GM19193 (cell line): ENCODE measurements around the gene ATP8A2.

Experiments
- POLR2A ChIP-seq: IDR thresholded peaks from 4 replicates; pipeline ENCODE4 v1.6.1; 2011; ENCODE audit not compliant: insufficient read depth, insufficient read length; ENCODE audit errors: extremely low read depth

ATP8A2 gene

DNA sequence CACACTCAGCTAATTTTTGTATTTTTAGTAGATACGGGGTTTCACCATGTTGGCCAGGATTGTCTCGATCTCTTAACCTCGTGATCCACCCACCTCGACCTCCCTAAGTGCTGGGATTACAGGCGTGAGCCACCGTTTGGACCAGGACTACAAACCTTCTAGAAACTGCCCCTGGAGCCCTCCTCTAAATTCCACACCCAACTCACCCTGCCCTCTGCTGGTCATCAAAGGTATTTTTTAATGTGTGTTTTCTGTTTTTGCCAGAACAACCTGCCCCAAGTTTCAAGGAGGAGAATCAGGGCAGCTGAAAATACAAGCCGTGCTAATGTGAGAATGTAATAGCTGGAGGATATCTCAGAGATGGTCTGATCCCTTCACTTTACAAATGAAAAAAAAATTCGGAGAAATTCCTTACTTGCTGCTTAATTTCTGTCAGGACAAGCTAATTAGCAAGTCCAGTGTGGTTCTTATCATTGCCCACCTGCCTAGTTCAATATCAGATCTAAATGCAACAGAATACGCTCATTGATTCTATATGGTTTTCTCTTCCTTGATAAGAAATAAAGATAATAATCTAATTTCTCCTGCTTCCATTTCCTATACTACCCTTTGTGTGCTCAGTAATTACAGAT is 4.1 kb downstream of the ATP8A2 start:
- no peak for TF ChIP-seq POLR2A

DNA sequence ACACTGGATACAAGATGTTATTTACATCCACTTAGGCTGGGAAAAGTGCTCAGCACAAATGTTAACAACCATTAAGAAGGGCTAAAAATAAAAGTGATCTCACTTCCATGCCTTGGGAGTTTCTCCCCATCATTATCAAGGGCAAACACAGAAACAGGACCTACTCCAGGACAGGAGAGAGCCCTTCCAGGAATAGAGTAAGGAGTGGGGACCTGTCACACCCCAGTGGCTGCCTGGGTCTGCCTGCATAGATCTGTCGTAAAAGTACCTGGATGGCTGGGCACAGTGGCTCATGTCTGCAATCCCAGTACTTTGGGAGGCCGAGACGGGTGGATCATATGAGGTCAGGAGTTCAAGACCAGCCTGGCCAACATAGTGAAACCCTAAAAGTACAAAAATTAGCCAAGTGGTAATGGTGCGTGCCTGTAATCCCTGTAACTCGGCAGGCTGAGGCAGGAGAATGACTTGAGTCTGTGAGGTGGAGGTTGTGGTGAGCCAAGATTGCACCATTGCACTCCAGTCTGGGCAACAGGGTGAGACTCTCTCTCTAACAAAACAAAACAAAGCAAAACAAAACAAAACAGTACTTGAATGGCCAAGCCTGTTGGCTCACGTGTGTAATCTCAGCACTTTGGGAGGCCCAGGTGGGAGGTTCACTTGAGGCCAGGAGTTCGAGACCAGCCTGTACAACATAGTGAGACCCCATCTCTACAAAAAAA is 5.6 kb downstream of the ATP8A2 start:
- TF ChIP-seq POLR2A: no peak

DNA sequence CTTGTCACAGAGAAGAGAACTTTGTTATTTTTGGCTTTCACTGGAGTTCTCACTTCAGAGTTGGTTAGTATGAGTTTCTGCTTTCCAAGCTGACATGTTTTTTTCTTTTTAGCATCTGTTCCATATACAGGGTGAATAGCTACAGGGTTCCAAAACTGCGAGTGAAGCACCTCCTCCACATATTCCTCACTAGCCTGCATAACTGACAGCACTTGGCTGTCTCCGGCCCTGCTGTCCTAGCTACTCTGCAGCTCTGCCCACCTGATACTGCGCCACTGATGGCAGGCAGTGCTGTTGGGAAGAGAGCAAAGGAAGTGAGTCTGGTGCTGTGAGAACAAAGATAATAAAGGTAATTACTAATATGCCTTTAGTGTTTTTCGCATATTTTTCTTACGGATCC is 6.8 kb downstream of the ATP8A2 start:
- no peak for TF ChIP-seq POLR2A

DNA sequence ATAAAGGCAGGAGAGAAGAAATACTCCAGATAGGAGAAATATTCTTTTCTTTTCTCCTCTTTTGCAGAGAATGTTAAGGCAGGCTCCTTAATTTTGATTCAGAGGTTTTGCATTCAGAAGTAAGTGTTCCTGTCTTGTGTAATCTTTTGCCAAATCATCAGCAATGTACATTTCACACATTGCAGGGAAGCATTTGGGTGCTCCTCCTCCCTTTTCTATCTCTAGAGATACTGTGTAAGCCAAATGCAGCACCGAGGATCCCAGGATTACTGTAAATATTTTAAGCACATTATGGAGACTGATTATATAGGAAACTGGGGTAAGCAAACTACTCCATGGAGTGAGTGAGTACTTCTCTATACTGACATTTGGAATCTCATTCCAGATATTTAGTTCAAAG is 7.2 kb downstream of the ATP8A2 start:
- TF ChIP-seq POLR2A: no peak

DNA sequence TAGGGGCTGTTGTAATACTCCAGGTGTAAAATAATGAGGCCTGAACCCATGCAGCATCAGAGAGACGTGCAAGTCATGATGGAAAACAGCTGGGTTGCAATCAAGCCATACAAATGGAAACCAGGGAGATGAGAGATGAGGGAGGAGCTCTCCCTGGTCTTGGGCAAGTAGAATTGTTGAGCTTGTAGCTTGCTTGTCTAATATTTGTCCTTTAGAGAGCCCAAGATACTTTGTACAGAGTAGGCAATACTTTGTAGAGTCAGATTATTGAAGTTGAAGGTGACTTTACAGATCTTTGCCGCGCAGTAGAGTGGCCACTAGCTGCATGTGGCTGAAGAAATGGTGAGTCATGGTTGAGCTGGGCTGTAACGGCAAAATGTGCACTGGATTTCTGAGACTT is 8.3 kb downstream of the ATP8A2 start:
- TF ChIP-seq POLR2A: no peak

DNA sequence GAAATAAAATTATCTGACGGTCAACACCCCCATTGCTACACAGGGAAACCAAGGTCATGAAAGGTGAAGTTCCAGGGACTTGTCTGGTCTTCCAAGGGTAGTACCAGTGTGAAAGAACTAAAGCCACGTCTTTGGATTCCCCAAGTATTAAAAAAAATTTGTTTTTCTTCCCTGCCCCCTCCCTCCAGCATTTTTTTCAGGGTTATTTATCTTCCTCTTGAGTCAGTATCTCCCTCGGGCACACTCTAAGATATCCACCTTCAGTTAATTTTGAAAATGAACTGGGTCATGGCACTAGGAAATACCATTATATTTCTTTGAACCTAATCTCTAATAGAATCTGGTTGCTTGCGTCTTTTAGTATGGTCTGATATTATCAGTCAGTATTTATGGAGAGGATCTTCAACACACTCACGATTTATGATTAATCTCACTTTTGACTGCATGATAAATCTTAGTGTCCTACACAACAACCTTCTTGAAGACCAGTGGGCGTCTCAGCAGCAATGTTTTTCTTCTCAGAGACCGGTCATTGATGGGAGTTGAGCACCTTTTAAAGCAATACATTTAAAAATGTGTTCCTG is 9.1 kb downstream of the ATP8A2 start:
- TF ChIP-seq POLR2A: no peak

DNA sequence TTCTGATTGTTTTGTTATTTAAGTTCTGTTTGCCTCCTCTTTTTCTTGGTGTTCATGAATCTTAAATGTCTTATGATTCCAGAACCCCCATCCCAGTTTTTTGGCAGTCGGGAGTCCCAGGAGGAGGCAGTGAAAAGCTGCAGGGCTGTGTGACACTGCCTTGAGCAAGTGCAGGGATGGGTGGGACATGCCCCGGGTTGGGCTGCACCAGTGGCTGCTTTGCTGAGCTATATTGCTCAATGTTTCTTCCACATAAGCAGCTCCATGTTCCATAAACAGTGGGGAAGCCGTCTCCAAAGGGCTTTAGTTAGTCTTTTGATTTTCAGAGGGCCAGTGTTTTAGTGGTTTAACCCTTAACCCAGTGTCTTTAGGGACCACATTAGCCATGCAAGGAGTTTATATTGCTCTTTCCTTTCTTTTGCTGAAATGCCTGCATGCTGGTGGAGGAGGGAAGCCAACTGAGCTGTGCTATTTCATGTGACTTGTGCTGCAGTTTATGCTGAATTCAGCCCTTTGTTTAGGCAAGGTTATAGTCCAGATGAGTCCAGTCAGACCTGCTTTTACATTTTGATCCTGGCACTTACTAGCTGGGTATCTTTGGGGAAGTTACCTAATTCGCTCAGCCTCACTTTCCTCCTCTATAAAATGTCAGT is 13.1 kb downstream of the ATP8A2 start:
- no peak for TF ChIP-seq POLR2A

DNA sequence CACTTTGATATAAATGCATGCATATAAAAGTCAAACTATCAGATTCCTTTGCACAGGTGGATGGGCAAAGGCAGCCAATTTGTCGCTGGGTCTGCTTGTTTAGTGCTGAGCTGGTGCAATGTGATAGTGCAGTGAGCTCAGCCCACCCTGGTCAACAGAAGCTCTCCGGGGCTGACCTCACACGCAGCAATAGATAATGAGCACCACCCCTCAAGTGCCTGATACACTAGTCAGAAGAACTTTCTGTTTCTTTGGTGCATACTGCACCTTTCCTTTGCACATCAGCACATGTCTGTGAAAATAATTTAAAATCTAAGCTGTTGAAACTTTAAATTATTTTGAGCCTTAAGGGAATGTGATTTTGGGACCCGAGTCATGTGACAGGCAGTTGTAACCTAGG is 20.2 kb downstream of the ATP8A2 start:
- TF ChIP-seq POLR2A: no peak

DNA sequence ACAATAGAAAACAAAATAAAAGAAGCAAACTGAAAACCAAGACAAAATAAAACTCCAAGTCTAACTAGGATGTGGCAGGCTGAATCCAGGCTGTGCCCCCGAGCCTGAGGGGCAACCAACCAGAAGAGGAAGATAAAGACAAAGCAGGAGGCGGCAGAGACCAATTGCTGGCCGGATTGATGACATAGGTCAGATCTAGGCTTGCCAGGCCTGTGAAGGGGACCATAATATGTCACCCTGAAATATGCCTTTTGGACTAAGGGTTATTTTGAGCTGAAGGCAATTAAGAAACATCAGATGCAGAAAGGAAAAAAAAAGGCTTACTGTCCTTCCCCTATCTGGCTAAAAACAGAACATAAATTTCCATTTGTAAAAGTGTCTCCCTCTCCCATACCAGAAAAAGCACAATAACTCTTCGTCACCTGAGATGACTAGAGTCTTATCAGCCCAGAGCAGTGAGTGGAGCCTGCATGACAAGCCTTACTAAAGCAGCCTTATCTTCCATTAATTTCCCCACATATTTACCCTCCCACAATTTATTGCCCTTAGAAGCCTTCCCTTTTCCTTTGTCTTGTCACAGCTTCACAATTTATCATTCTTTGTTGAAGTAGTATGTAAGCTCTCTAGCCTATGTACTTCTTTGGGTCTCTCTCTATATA is 22.8 kb downstream of the ATP8A2 start:
- TF ChIP-seq POLR2A: no peak

DNA sequence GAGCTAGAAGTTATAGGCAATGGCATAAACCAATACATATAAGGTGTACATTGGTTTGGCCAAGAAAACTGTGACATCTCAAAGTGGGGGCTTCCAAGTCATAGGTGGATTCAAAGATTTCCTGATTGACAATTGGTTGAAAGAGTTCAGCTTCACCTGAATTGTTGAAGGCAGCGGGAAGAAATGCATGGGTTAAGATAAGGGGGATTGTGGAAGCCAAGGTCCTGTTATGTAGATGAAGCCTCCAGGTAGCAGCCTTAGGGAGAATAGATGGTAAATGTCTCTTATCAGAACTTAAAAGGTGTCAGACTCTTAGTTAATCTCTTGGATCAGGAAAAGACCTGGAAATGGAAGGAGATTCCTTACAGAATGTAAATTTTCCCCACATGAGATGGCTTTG is 26.0 kb downstream of the ATP8A2 start:
- TF ChIP-seq POLR2A: no peak

DNA sequence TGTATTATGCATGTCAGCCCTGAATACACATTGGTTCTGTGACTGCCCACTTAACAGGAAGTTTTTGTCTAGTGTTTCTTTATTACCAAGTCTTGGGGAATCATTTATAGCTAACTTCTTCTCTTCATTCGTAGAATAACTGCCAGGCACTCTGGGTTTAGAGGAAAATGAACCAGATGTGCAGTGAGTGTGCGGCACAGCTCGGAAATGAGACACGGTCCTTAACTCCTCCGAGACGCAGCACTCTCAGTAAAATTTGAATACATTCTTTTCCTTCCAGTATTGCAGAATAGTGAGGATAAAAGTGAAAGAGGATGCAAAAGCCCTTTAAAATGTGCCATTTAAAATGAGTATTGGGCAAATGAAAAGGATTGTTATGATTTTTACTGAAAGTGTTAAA is 29.2 kb downstream of the ATP8A2 start:
- TF ChIP-seq POLR2A: no peak

DNA sequence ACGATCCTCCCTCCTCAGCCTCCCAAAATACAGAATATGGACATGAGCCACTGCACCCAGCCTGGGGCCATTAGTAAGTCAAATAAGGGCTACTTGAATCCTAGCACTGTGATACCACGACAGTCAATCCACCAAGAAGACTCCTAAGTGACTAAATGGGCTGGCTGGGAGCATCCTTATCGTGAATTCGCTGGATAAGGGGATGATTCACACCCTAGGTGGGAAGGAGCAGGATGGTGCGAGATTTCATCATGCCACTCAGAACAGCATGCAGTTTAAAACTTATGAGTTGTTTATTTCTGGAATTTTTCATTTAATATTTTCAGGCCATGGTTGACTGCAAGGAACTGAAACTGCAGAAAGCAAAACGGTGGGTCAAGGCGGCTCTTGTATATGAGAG is 30.2 kb downstream of the ATP8A2 start:
- TF ChIP-seq POLR2A: no peak

DNA sequence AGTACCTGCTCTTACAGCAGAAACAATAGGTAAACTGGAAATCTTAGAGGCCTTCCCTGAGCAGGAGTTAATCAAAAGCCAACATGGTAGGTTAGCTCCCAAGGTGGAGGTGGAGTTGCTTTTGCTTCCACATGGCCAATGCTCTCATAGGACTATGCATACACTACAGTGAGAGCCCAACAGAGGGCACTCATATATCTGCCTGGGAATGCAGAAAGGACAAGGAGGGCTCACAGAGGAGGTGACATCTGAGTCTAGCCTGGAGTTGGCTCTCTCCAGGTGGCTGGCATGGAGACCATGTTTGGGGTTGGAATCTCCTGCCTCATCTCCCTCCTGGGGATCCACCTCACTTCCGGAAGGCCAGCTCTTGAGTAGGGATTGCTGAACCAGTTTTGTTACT is 34.6 kb downstream of the ATP8A2 start:
- TF ChIP-seq POLR2A: no peak

DNA sequence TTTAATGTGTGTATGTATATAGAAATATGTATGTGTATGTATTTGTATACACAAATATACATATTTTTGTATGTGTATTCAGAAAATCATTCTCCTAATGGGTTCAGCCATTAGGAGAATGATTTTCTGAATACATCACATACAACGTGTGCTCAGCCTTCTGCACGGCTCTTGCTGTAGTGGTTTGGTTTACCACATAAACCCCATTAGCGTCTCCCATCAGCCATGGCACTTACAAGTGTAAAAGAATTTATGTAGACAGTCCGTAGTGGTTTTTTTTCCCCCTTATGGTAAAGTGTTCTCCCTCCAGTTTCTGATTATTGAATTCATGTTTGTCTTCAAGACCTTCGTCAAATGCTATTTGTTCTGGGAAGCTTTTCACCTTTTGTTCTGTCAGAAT is 38.2 kb downstream of the ATP8A2 start:
- TF ChIP-seq POLR2A: no peak

DNA sequence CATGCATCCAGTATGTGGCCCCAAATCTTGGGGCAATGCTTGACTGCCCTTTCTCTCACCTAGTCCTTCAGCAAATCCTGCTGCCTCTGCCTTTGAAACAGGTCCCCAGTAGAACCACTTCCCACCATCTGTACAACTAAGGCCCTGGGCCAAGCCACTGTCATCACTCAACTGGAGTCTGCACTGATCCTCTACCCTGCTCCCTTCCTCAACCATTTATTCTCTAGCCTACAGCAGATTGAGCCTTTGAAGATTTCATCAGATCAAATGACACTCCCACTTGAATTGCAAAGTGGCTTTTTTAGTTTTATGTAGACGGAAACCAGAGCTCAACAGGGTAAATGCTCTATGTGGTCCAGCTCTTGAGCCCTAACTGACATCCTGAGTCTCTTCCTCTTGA is 43.5 kb downstream of the ATP8A2 start:
- TF ChIP-seq POLR2A: no peak
